Activated CD8-positive, alpha-beta memory T cell treated with anti-CD3 and anti-CD28 coated beads for 36 hours (primary cell): ENCODE measurements around the gene POFUT2. TPM values are rescaled to one million over a fixed set of nuclear protein-coding genes. Genes with fewer than 3 reads are reported as not detected.

ENCODE experiments used
- CTCF ChIA-PET: fragments of 350-600 bp; sonication (Branson Sonifier 250); formaldehyde crosslinking; loops from one replicate; lab custom pipeline; 2021; ENCODE audit warnings: antibody characterized with exemption; lab: Charles Lee
- POLR2A ChIA-PET: fragments of 350-600 bp; sonication (Branson Sonifier 250); formaldehyde crosslinking; loops from one replicate; lab custom pipeline; 2021; ENCODE audit warnings: antibody characterized with exemption; lab: Charles Lee
- total RNA-seq, 2 experiments: library from RNA; stranded (reverse); gene quantifications; one replicate each; pipeline ENCODE4 v1.2.3, GENCODE V29; 2021

POFUT2 gene
- total RNA-seq: 10 to 100 TPM; 13.2 to 13.4 TPM

GRCh38 chr21:45287438-45288391 is at the start of gene POFUT2:
Gene POFUT2 (minus strand): TSS chr21:45287895. CDS start chr21:45287871, 24 bp downstream.
- ChIA-PET POLR2A (interaction anchor here (0.6 to 1.0 kb wide), 2 partner anchors 69 to 196 kb away, joined by 3 to 4 read pairs; no protein-coding TSS in a partner anchor), CTCF (interaction anchor here (1.0 to 1.9 kb wide), 3 partner anchors 135 to 152 kb away, joined by 3 to 6 read pairs (median 5); no protein-coding TSS in a partner anchor)

GRCh38 chr21:45336870-45337269 is 49.2 kb upstream of the POFUT2 start:
- POLR2A ChIA-PET: no interaction called here
- CTCF ChIA-PET: no interaction called here

GRCh38 chr21:45336535-45336810 is 48.8 kb upstream of the POFUT2 start:
- POLR2A ChIA-PET: no interaction called here
- CTCF ChIA-PET: no interaction called here

GRCh38 chr21:45335761-45336534 is 48.3 kb upstream of the POFUT2 start:
- POLR2A ChIA-PET: no interaction called here

GRCh38 chr21:45335151-45335760 is 47.6 kb upstream of the POFUT2 start:
- CTCF ChIA-PET: no interaction called here
- POLR2A ChIA-PET: no interaction called here

More at GRCh38 chr21:45335761-45336534, 48.3 kb upstream of the POFUT2 start:
- CTCF ChIA-PET: no interaction called here

- CTCF ChIA-PET: no interaction called here
- POLR2A ChIA-PET: no interaction called here
Observed at GRCh38 chr21:45334591-45335081, 46.9 kb upstream of the POFUT2 start.

GRCh38 chr21:45334134-45334533 is 46.4 kb upstream of the POFUT2 start:
- ChIA-PET POLR2A (no interaction called here), CTCF (no interaction called here)

GRCh38 chr21:45333583-45334121 is 46.0 kb upstream of the POFUT2 start:
- POLR2A ChIA-PET: no interaction called here
- CTCF ChIA-PET: no interaction called here

GRCh38 chr21:45332981-45333582 is 45.4 kb upstream of the POFUT2 start:
- ChIA-PET CTCF (no interaction called here), POLR2A (no interaction called here)

GRCh38 chr21:45332415-45332814 is 44.7 kb upstream of the POFUT2 start:
- POLR2A ChIA-PET: no interaction called here

GRCh38 chr21:45331531-45332147 is 43.9 kb upstream of the POFUT2 start:
- ChIA-PET CTCF (no interaction called here), POLR2A (no interaction called here)

More at GRCh38 chr21:45332415-45332814, 44.7 kb upstream of the POFUT2 start:
- CTCF ChIA-PET: no interaction called here

- ChIA-PET CTCF (no interaction called here), POLR2A (no interaction called here)
Observed at GRCh38 chr21:45330851-45331261, 43.2 kb upstream of the POFUT2 start.

GRCh38 chr21:45330075-45330781 is 42.5 kb upstream of the POFUT2 start:
- ChIA-PET POLR2A (no interaction called here), CTCF (no interaction called here)

GRCh38 chr21:45329261-45330074 is 41.8 kb upstream of the POFUT2 start:
- ChIA-PET CTCF (no interaction called here), POLR2A (no interaction called here)

- ChIA-PET CTCF (no interaction called here), POLR2A (no interaction called here)
Observed at GRCh38 chr21:45328198-45329091, 40.8 kb upstream of the POFUT2 start.

- POLR2A ChIA-PET: no interaction called here
- CTCF ChIA-PET: no interaction called here
Observed at GRCh38 chr21:45327441-45328197, 39.9 kb upstream of the POFUT2 start.
